GM21360 (cell line): ENCODE data around the gene GPATCH2.

ENCODE experiments used
- ATAC-seq: cut with Tn5 transposase; IDR thresholded peaks from one replicate; pipeline ENCODE4 v1.9.1; 2021; ENCODE audit warnings: mild to moderate bottlenecking, moderate library complexity; ENCODE audit not compliant: unreplicated experiment

Gene GPATCH2

GRCh38 chr1:217630711-217631591 is at the start of gene GPATCH2, which contains the start of gene SPATA17:
Gene GPATCH2, minus strand, starts transcription at chr1:217631090. Its CDS starts 119 bp downstream, at chr1:217630971.
Gene SPATA17, plus strand, starts transcription at chr1:217631344. Its CDS starts 35 bp downstream, at chr1:217631379.
- ATAC-seq = peak; percentile 97

- ATAC-seq = no peak
Observed at GRCh38 chr1:217674028-217674729, 43.3 kb upstream of the GPATCH2 start.

- no peak for ATAC-seq
Observed at GRCh38 chr1:217673387-217673786, 42.5 kb upstream of the GPATCH2 start.

GRCh38 chr1:217668351-217668940 is 37.6 kb upstream of the GPATCH2 start:
- no peak for ATAC-seq

GRCh38 chr1:217661407-217661806 is 30.5 kb upstream of the GPATCH2 start:
- ATAC-seq = no peak

GRCh38 chr1:217660353-217661062 is 29.6 kb upstream of the GPATCH2 start:
- peak; percentile 84 for ATAC-seq

- ATAC-seq = no peak
Observed at GRCh38 chr1:217650674-217651073, 19.8 kb upstream of the GPATCH2 start.

GRCh38 chr1:217647791-217648190 is 16.9 kb upstream of the GPATCH2 start:
- no peak for ATAC-seq

- no peak for ATAC-seq
Observed at GRCh38 chr1:217642455-217642854, 11.6 kb upstream of the GPATCH2 start.

GRCh38 chr1:217627431-217627830 is 3.5 kb downstream of the GPATCH2 start:
- no peak for ATAC-seq

GRCh38 chr1:217626321-217626720 is 4.6 kb downstream of the GPATCH2 start:
- ATAC-seq = no peak

GRCh38 chr1:217622042-217622441 is 8.8 kb downstream of the GPATCH2 start:
- no peak for ATAC-seq

GRCh38 chr1:217620814-217621213 is 10.1 kb downstream of the GPATCH2 start:
- ATAC-seq = peak; percentile 100

- no peak for ATAC-seq
Observed at GRCh38 chr1:217617126-217617525, 13.8 kb downstream of the GPATCH2 start.

- ATAC-seq = no peak
Observed at GRCh38 chr1:217614200-217614712, 16.6 kb downstream of the GPATCH2 start.

GRCh38 chr1:217605390-217605789 is 25.5 kb downstream of the GPATCH2 start:
- ATAC-seq = no peak

- ATAC-seq = no peak
Observed at GRCh38 chr1:217602380-217602779, 28.5 kb downstream of the GPATCH2 start.

GRCh38 chr1:217599154-217599553 is 31.7 kb downstream of the GPATCH2 start:
- ATAC-seq = no peak

- no peak for ATAC-seq
Observed at GRCh38 chr1:217590598-217590997, 40.3 kb downstream of the GPATCH2 start.

GRCh38 chr1:217586586-217586985 is 44.3 kb downstream of the GPATCH2 start:
- ATAC-seq = no peak

- ATAC-seq = no peak
Observed at GRCh38 chr1:217585577-217585976, 45.3 kb downstream of the GPATCH2 start.
